HepG2 (cell line): ENCODE measurements around the gene CCDC183. TPM values are rescaled to one million over a fixed set of nuclear protein-coding genes. Genes with fewer than 3 reads are reported as not detected.
A peak's percentile ranks its signal among the peaks of the same experiment; 100 is the strongest.

Source experiments
- ATAC-seq: fragments of 200-7000 bp; cut with Tn5 transposase; 3 replicates; pipeline ENCODE4 v1.9.1; 2020; ENCODE audit warnings: mild to moderate bottlenecking, moderate library complexity
- BruUV-seq: library from RNA; stranded (reverse); fragments of 400-500 nt; replicated peaks from 2 replicates; lab custom pipeline; 2021; lab: Mats Ljungman, UMichigan
- CTCF ChIA-PET: fragments of 300-600 bp; formaldehyde crosslinking; extraction: SDS; loops from one replicate; lab custom pipeline; 2021; ENCODE audit warnings: low total read pairs, inconsistent platforms, low intra/inter-chr PET ratio; lab: Yijun Ruan, JAX
- POLR2A ChIA-PET: fragments of 350-600 bp; sonication (Branson Sonifier 250); formaldehyde crosslinking; loops from one replicate; lab custom pipeline; 2020; ENCODE audit warnings: antibody characterized with exemption, inconsistent platforms; lab: Yijun Ruan, JAX
- DNase-seq: peaks from one replicate; pipeline ENCODE4 v3.0.0-alpha.2; 2015; ENCODE audit warnings: low spot score
- FAIRE-seq: peaks from 3 replicates; lab custom pipeline; 2011; peaks lifted over from hg19 to GRCh38; lab: Jason Lieb, UNC
- H2AFZ ChIP-seq: one replicate; pipeline ENCODE4 v1.6.1; 2011; ENCODE audit warnings: low read length, inconsistent platforms
- H3K27ac ChIP-seq: fragments of 300-600 bp; 3 replicates; pipeline ENCODE4 v1.8.0; 2011; ENCODE audit warnings: mixed run types, mild to moderate bottlenecking, mixed read lengths, low read length, inconsistent platforms; ENCODE audit not compliant: insufficient read depth; ENCODE audit errors: extremely low read length
- H3K27me3 ChIP-seq, 2 experiments: fragments of 200-600 bp in 1 of 2; 2 replicates in 1 of 2; 3 replicates in 1 of 2; pipeline versions ENCODE4 v1.6.0 to v1.8.0; 2011; ENCODE audit warnings: low read length in 2 of 2, mild to moderate bottlenecking in 2 of 2, moderate library complexity in 2 of 2, inconsistent platforms in 1 of 2; ENCODE audit not compliant: insufficient read depth in 2 of 2, control insufficient read depth in 1 of 2
- H3K36me3 ChIP-seq, 2 experiments: fragments of 200-600 bp in 1 of 2; replicated peaks in 1 of 2; 2 replicates in 1 of 2; 3 replicates in 1 of 2; pipeline versions ENCODE4 v1.5.1 to v1.8.0; 2011; ENCODE audit warnings: low read length in 2 of 2, inconsistent platforms in 1 of 2; ENCODE audit not compliant: insufficient read depth in 2 of 2, control insufficient read depth in 1 of 2
- H3K4me1 ChIP-seq: 2 replicates; pipeline ENCODE4 v1.5.1; 2012; ENCODE audit warnings: low read length, inconsistent platforms; ENCODE audit not compliant: insufficient read depth
- H3K4me2 ChIP-seq: 2 replicates; pipeline ENCODE4 v1.6.0; 2011; ENCODE audit warnings: low read depth, low read length, inconsistent platforms
- H3K4me3 ChIP-seq, 3 experiments: fragments of 200-600 bp in 1 of 3; sonication (generic), shearing (Covaris generic) in 1 of 3; replicated peaks in 1 of 3; 2 replicates each; pipeline ENCODE4 v1.5.1; 2011 to 2016; ENCODE audit warnings: low read length in 3 of 3, inconsistent platforms in 2 of 3, low read depth in 2 of 3, mild to moderate bottlenecking in 2 of 3, control low read depth in 1 of 3, mixed read lengths in 1 of 3; ENCODE audit not compliant: insufficient read depth in 1 of 3
- H3K79me2 ChIP-seq: one replicate; pipeline ENCODE4 v1.6.1; 2011; ENCODE audit warnings: low read length, inconsistent platforms; ENCODE audit not compliant: insufficient read depth
- H3K9ac ChIP-seq: 2 replicates; pipeline ENCODE4 v1.6.0; 2011; ENCODE audit warnings: mild to moderate bottlenecking, low read depth, low read length, inconsistent platforms; ENCODE audit not compliant: insufficient read depth
- H3K9me3 ChIP-seq: 2 replicates; pipeline ENCODE4 v1.5.1; 2012; ENCODE audit warnings: mild to moderate bottlenecking, low read length
- H4K20me1 ChIP-seq: 2 replicates; pipeline ENCODE4 v1.6.0; 2011; ENCODE audit warnings: inconsistent platforms, mild to moderate bottlenecking, low read length, moderate library complexity; ENCODE audit not compliant: insufficient read depth
- ELF1 ChIP-seq: sonication (generic); formaldehyde crosslinking; IDR thresholded peaks from 2 replicates; pipeline ENCODE4 v1.4.0; 2020; ENCODE audit warnings: missing genetic modification reagents
- GPBP1L1 ChIP-seq: sonication (generic); formaldehyde crosslinking; IDR thresholded peaks from 2 replicates; pipeline ENCODE4 v1.5.0; 2020; ENCODE audit warnings: mild to moderate bottlenecking, missing genetic modification reagents
- JUN ChIP-seq: sonication (generic); formaldehyde crosslinking; IDR thresholded peaks from 2 replicates; pipeline ENCODE4 v1.4.0; 2020; ENCODE audit warnings: mild to moderate bottlenecking, missing genetic modification reagents
- MAZ ChIP-seq, 2 experiments: sonication (generic) in 1 of 2; formaldehyde crosslinking in 1 of 2; IDR thresholded peaks; 2 replicates each; pipeline versions ENCODE4 v1.5.0 to v1.6.1; 2012 to 2020; ENCODE audit warnings: low read depth in 2 of 2, mild to moderate bottlenecking in 2 of 2, borderline replicate concordance in 1 of 2, improper control_type of control experiment in 1 of 2, low read length in 1 of 2, missing genetic modification reagents in 1 of 2, moderate library complexity in 1 of 2
- MIXL1 ChIP-seq: IDR thresholded peaks from 2 replicates; pipeline ENCODE4 v1.6.1; 2016
- MTF1 ChIP-seq: sonication (generic); formaldehyde crosslinking; IDR thresholded peaks from 2 replicates; pipeline ENCODE4 v1.5.0; 2020; ENCODE audit warnings: missing genetic modification reagents
- NR1H2 ChIP-seq: sonication (generic); formaldehyde crosslinking; IDR thresholded peaks from 2 replicates; pipeline ENCODE4 v1.8.1; 2022; ENCODE audit warnings: low read depth, missing genetic modification reagents, borderline replicate concordance
- PITX1 ChIP-seq: sonication (generic); formaldehyde crosslinking; IDR thresholded peaks from 2 replicates; pipeline ENCODE4 v1.5.1; 2020; ENCODE audit warnings: mild to moderate bottlenecking, missing genetic modification reagents
- POLR2AphosphoS5 ChIP-seq: IDR thresholded peaks from 2 replicates; pipeline ENCODE4 v1.6.1; 2012; ENCODE audit warnings: low read depth, low read length
- SALL1 ChIP-seq: sonication (generic); formaldehyde crosslinking; IDR thresholded peaks from 2 replicates; pipeline ENCODE4 v1.8.0; 2022; ENCODE audit warnings: mild to moderate bottlenecking, missing genetic modification reagents
- TCF12 ChIP-seq, 2 experiments: fragments of 450-650 bp in 1 of 2; sonication (generic) in 1 of 2; formaldehyde crosslinking in 1 of 2; IDR thresholded peaks; 2 replicates each; pipeline versions ENCODE4 v1.6.1 to v1.8.0; 2017 to 2022; ENCODE audit warnings: antibody characterized with exemption in 1 of 2, mild to moderate bottlenecking in 1 of 2, missing genetic modification reagents in 1 of 2, moderate library complexity in 1 of 2
- YEATS2 ChIP-seq: sonication (generic); formaldehyde crosslinking; IDR thresholded peaks from 2 replicates; pipeline ENCODE4 v1.4.0; 2020; ENCODE audit warnings: missing genetic modification reagents, borderline replicate concordance
- ZNF275 ChIP-seq: sonication (generic); formaldehyde crosslinking; IDR thresholded peaks from 2 replicates; pipeline ENCODE4 v1.8.0; 2022; ENCODE audit warnings: missing genetic modification reagents, mild to moderate bottlenecking, inconsistent platforms, borderline replicate concordance
- ZNF317 ChIP-seq: sonication (generic); formaldehyde crosslinking; IDR thresholded peaks from 2 replicates; pipeline ENCODE4 v1.5.0; 2020; ENCODE audit warnings: mild to moderate bottlenecking, missing genetic modification reagents
- ZNF605 ChIP-seq: sonication (generic); formaldehyde crosslinking; IDR thresholded peaks from 2 replicates; pipeline ENCODE4 v1.8.0; 2022; ENCODE audit warnings: mild to moderate bottlenecking, missing genetic modification reagents
- ZNF788 ChIP-seq: sonication (generic); formaldehyde crosslinking; IDR thresholded peaks from 2 replicates; pipeline ENCODE4 v1.5.0; 2020; ENCODE audit warnings: mild to moderate bottlenecking, missing genetic modification reagents, borderline replicate concordance
- WGBS: methylation state at CpG from one replicate; pipeline ENCODE4 v1.1.6; 2017; ENCODE audit warnings: low lambda C conversion rate; 5-methylcytosine and 5-hydroxymethylcytosine counted together
- in situ Hi-C: cut with HindIII; loops from 2 replicates; pipeline ENCODE4 v1.10.0; 2017; ENCODE audit warnings: low pct_unique_long_range_greater_than_20kb; ENCODE audit not compliant: extremely low pct_ligation_motif_present
- intact Hi-C: fragments of 100-400 bp; cut with micrococcal nuclease; formaldehyde crosslinking; loops from one replicate; pipeline ENCODE4 v1.10.0; 2022; ENCODE audit not compliant: unreplicated experiment
- polyA plus RNA-seq, 8 experiments: library from polyadenylated mRNA; depleted of rRNA in 3 of 8; stranded (reverse) in 7 of 8; unstranded in 1 of 8; fragments of >200 nt; fragmentation: Illumina TruSeq in 4 of 8; extraction: Trizol in 4 of 8; gene quantifications; 2 replicates each; pipeline versions ENCODE4 v1.2.1 to v1.2.3, GENCODE V29; 2011 to 2016; ENCODE audit warnings: low read depth in 4 of 8, missing spikeins in 1 of 8, mixed read lengths in 1 of 8; ENCODE audit not compliant: insufficient read depth in 1 of 8
- total RNA-seq, 5 experiments: library from RNA; depleted of rRNA; stranded (reverse); fragments of >200 nt; fragmentation: Illumina TruSeq; extraction: Trizol; gene quantifications; 2 replicates each; pipeline ENCODE4 v1.2.3, GENCODE V29; 2016; ENCODE audit warnings: low read depth in 1 of 5
- TF ChIP-seq, protein P1 (sequence below): sonication (generic); formaldehyde crosslinking; IDR thresholded peaks from 2 replicates; pipeline ENCODE4 v1.5.1; 2020; ENCODE audit warnings: mild to moderate bottlenecking, moderate library complexity, missing genetic modification reagents

The CCDC183 gene
- total and polyA plus RNA-seq, 2 of the 13 experiments (the other 11 are each of a cell fraction or from before 2014, with no cell fraction given), result 5.0 to 66.4 TPM

- intact Hi-C loops, result no loop called here
- no peak for FAIRE-seq
- no peaks in the 10 kb centered on the region for H3K79me2 ChIP-seq
- peaks cover 6% of the 10 kb centered on the region; the same call in 1 of the 2 replicates for H3K9me3 ChIP-seq
- no peaks in the 10 kb centered on the region for H3K36me3 ChIP-seq
- 6% methylated on average over 8 of the region's 14 CpGs for WGBS
- DNase-seq, result no peak
- peak overlapping the region; percentile 54 for H3K9ac ChIP-seq
- no TSS peak for BruUV-seq
- peak overlapping the region; percentile 1 to 53 (median 50); a peak in 4 of 6 replicates for H3K4me3 ChIP-seq
- ATAC-seq, result peak; percentile 60
- peak overlapping the region; percentile 54 for H3K27ac ChIP-seq
- H3K27me3 ChIP-seq, result no peaks in the 10 kb centered on the region
- in situ Hi-C loops, result loop anchor here (10.0 kb wide), 1 partner anchor 267 kb away; the partner anchor contains the start of gene NPDC1
- peaks cover 52% of the 10 kb centered on the region for H3K4me1 ChIP-seq
- H4K20me1 ChIP-seq, result no peaks in the 10 kb centered on the region
- peak overlapping the region; percentile 80 for H3K4me2 ChIP-seq
- peak overlapping the region; percentile 91 for H2AFZ ChIP-seq
- ChIA-PET POLR2A (interaction anchor here (1.1 to 1.4 kb wide), 5 partner anchors 11 to 49 kb away, joined by 3 to 5 read pairs (median 4); partner anchors contain the start of genes LCN8 and TMEM141), CTCF (no interaction called here)
- TF ChIP-seq MAZ (IDR thresholded peaks at IDR 0.05; ENCODE audit: borderline replicate concordance, low read depth, low read length) (no peak), MAZ (CRISPR knock-in tag; IDR thresholded peaks at IDR 0.05; ENCODE audit: low read depth) (peak; percentile 38; the same call in 1 of the 2 replicates), ELF1 (CRISPR knock-in tag) (no peak), MTF1 (no peak), ZNF788 (CRISPR knock-in tag) (0 out of 2 replicates have a peak, but pooled peaks have one; percentile 40), SALL1 (CRISPR knock-in tag) (peak; percentile 10; the same call in 1 of the 2 replicates), YEATS2 (no peak), PITX1 (CRISPR knock-in tag) (peak; percentile 30; the same call in 1 of the 2 replicates), GPBP1L1 (CRISPR knock-in tag) (no peak), ZNF605 (CRISPR knock-in tag) (peak; percentile 43; the same call in 1 of the 2 replicates), NR1H2 (CRISPR knock-in tag) (no peak), ZNF317 (CRISPR knock-in tag) (0 out of 2 replicates have a peak, but pooled peaks have one; percentile 16), JUN (CRISPR knock-in tag) (no peak), MIXL1 (CRISPR knock-in tag) (no peak), TCF12 (IDR thresholded peaks at IDR 0.05) (no peak), TCF12 (CRISPR knock-in tag; IDR thresholded peaks at IDR 0.05) (no peak), POLR2AphosphoS5 (peak; percentile 30; the same call in 1 of the 2 replicates), ZNF275 (CRISPR knock-in tag) (no peak)
- TF ChIP-seq, protein P1, sequence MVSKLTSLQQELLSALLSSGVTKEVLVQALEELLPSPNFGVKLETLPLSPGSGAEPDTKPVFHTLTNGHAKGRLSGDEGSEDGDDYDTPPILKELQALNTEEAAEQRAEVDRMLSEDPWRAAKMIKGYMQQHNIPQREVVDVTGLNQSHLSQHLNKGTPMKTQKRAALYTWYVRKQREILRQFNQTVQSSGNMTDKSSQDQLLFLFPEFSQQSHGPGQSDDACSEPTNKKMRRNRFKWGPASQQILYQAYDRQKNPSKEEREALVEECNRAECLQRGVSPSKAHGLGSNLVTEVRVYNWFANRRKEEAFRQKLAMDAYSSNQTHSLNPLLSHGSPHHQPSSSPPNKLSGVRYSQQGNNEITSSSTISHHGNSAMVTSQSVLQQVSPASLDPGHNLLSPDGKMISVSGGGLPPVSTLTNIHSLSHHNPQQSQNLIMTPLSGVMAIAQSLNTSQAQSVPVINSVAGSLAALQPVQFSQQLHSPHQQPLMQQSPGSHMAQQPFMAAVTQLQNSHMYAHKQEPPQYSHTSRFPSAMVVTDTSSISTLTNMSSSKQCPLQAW (CRISPR knock-in tag), result no peak
Observed at GRCh38 chr9:136777359-136777758, 18.8 kb upstream of the CCDC183 start.
